ENCODE measurements around the gene PIGK.
"Not testable (repeated sequence)": the region's sequence is repeated elsewhere in the genome, so short reads cannot be mapped to it uniquely, and the experiment has no call there.

PIGK gene

DNA sequence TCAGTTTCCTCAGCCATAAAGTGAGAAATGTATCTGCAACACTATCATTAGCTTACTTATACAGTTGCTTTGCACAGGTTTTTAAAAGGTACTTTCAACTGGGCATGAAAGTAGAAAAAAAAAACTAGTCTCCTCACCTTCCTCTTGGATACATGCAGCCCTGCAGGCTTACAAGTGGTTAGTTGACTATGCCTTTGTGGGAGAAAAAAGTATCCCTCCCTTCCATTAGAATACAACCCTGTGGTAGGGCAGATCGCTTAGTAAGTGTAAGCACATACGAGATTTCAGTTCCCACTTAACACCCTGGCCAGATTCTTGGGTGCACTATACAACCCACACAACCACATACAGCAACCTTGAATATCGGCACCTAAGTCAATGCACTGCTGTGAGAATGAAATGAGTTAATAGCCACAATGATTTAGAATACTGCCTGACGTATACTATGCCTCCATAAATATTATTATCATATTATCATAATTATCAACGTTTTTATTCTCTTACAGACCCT is 54.7 kb downstream of the PIGK start:
- no peaks in the 10 kb centered on the region for H3K36me3 ChIP-seq (replicated peaks; ENCODE audit: insufficient read depth, low read length)
- H3K9me3 ChIP-seq (replicated peaks; ENCODE audit: insufficient read depth, low read length) = no peaks in the 10 kb centered on the region
- no peak for DNase-seq
- no peak overlapping the region for H3K27ac ChIP-seq (ENCODE audit: low read length)
- H3F3A ChIP-seq (ENCODE audit: insufficient read depth, low read length) = no peaks in the 10 kb centered on the region
- H4K20me1 ChIP-seq (ENCODE audit: insufficient read depth, low read length) = no peaks in the 10 kb centered on the region
- no peaks in the 10 kb centered on the region for H3K9me2 ChIP-seq (replicated peaks; ENCODE audit: insufficient read depth, low read length)
- H3K4me2 ChIP-seq (ENCODE audit: low read depth, low read length) = no peak overlapping the region
- H3K4me3 ChIP-seq (ENCODE audit: low read length) = no peak overlapping the region
- TF ChIP-seq, protein P1, sequence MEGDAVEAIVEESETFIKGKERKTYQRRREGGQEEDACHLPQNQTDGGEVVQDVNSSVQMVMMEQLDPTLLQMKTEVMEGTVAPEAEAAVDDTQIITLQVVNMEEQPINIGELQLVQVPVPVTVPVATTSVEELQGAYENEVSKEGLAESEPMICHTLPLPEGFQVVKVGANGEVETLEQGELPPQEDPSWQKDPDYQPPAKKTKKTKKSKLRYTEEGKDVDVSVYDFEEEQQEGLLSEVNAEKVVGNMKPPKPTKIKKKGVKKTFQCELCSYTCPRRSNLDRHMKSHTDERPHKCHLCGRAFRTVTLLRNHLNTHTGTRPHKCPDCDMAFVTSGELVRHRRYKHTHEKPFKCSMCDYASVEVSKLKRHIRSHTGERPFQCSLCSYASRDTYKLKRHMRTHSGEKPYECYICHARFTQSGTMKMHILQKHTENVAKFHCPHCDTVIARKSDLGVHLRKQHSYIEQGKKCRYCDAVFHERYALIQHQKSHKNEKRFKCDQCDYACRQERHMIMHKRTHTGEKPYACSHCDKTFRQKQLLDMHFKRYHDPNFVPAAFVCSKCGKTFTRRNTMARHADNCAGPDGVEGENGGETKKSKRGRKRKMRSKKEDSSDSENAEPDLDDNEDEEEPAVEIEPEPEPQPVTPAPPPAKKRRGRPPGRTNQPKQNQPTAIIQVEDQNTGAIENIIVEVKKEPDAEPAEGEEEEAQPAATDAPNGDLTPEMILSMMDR (IDR thresholded peaks at IDR 0.05; ENCODE audit: low read length) = no peak
- no peak for TF ChIP-seq EZH2 (optimal IDR thresholded peaks at IDR 0.05; ENCODE audit: low read depth, low read length)
- H3K79me2 ChIP-seq (ENCODE audit: low read length) = no peaks in the 10 kb centered on the region
- no peaks in the 10 kb centered on the region for H3K27me3 ChIP-seq (replicated peaks; ENCODE audit: insufficient read depth, low read length)
- no peak overlapping the region for H3K9ac ChIP-seq (ENCODE audit: low read length)
- no peak overlapping the region for H2AFZ ChIP-seq (ENCODE audit: low read length)
- H3K4me1 ChIP-seq (ENCODE audit: low read length) = no peaks in the 10 kb centered on the region

DNA sequence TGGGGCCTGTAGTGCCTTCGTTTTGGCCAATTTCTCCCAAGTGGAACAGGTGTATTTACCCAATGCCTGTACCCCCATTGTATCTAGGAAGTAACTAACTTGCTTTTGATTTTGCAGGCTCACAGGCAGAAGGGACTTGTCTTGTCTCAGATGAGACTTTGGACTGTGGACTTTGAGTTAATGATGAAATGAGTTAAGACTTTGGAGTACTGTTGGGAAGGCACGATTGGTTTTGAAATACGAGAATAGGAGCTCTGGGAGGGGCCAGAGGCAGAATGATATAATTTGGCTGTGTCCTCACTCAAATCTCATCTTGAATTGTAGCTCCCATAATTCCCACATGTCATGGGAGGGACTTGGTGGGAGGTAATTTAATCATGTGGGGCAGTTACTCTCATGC is 59.5 kb downstream of the PIGK start:
- not testable (repeated sequence) for DNase-seq; H3K36me3 ChIP-seq (replicated peaks; ENCODE audit: insufficient read depth, low read length); H4K20me1 ChIP-seq (ENCODE audit: insufficient read depth, low read length); H3K4me1 ChIP-seq (ENCODE audit: low read length); H3K9ac ChIP-seq (ENCODE audit: low read length); H2AFZ ChIP-seq (ENCODE audit: low read length); H3K4me3 ChIP-seq (ENCODE audit: low read length); H3K27me3 ChIP-seq (replicated peaks; ENCODE audit: insufficient read depth, low read length); H3K4me2 ChIP-seq (ENCODE audit: low read depth, low read length); H3K79me2 ChIP-seq (ENCODE audit: low read length); H3K9me2 ChIP-seq (replicated peaks; ENCODE audit: insufficient read depth, low read length); H3F3A ChIP-seq (ENCODE audit: insufficient read depth, low read length); H3K27ac ChIP-seq (ENCODE audit: low read length); H3K9me3 ChIP-seq (replicated peaks; ENCODE audit: insufficient read depth, low read length)

DNA sequence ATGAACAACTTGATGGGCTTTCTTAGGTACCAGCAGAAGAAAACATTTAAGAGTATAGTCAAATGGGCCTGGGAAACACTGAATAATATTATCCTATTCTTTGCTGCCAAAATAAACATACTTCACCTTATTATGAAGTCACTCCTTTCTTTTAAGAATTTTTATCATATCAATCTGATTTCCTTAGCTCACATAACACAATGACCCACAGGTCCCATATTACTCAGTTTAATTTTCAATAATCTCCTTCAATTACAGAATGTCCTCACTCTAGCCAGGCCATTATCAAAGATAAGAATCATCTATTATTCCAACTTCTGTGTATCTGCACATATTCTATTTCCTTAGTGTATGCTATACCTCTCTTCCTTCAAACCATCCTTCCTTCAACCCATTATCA is 63.0 kb downstream of the PIGK start:
- no peak overlapping the region for H3K27ac ChIP-seq (ENCODE audit: low read length)
- H3K79me2 ChIP-seq (ENCODE audit: low read length) = no peaks in the 10 kb centered on the region
- H3K9me3 ChIP-seq (replicated peaks; ENCODE audit: insufficient read depth, low read length) = no peaks in the 10 kb centered on the region
- H3K4me2 ChIP-seq (ENCODE audit: low read depth, low read length) = no peak overlapping the region
- no peak overlapping the region for H2AFZ ChIP-seq (ENCODE audit: low read length)
- H3K9ac ChIP-seq (ENCODE audit: low read length) = no peak overlapping the region
- DNase-seq = no peak
- TF ChIP-seq, protein P1 (IDR thresholded peaks at IDR 0.05; ENCODE audit: low read length) = no peak
- no peak for TF ChIP-seq EZH2phosphoT487 (IDR thresholded peaks at IDR 0.05; ENCODE audit: low read length)
- TF ChIP-seq EZH2 (optimal IDR thresholded peaks at IDR 0.05; ENCODE audit: low read depth, low read length) = no peak
- no peaks in the 10 kb centered on the region for H3F3A ChIP-seq (ENCODE audit: insufficient read depth, low read length)
- H4K20me1 ChIP-seq (ENCODE audit: insufficient read depth, low read length) = no peaks in the 10 kb centered on the region
- H3K4me3 ChIP-seq (ENCODE audit: low read length) = no peak overlapping the region
- H3K4me1 ChIP-seq (ENCODE audit: low read length) = no peaks in the 10 kb centered on the region
- H3K36me3 ChIP-seq (replicated peaks; ENCODE audit: insufficient read depth, low read length) = no peaks in the 10 kb centered on the region
- no peaks in the 10 kb centered on the region for H3K27me3 ChIP-seq (replicated peaks; ENCODE audit: insufficient read depth, low read length)
- no peaks in the 10 kb centered on the region for H3K9me2 ChIP-seq (replicated peaks; ENCODE audit: insufficient read depth, low read length)

DNA sequence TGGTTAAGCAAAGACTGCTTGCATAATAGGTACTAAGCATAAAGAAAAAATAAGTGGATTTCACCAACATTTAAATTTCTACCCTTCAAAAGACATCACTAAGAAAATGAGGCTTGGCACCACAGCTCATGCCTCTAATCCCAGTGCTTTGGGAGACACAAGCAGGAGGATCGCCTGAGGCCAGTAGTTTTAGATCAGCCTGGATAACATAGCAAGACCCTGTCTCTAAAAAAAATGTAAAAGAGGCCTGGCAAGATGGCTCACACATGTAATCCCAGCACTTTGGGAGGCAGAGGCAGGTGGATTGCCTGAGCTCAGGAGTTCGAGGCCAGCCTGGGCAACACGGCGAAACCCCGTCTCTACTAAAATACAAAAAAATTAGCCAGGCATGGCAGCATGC is 73.0 kb downstream of the PIGK start:
- no peaks in the 10 kb centered on the region for H3K9me3 ChIP-seq (replicated peaks; ENCODE audit: insufficient read depth, low read length)
- no peaks in the 10 kb centered on the region for H3K36me3 ChIP-seq (replicated peaks; ENCODE audit: insufficient read depth, low read length)
- no peaks in the 10 kb centered on the region for H4K20me1 ChIP-seq (ENCODE audit: insufficient read depth, low read length)
- no peak overlapping the region for H3K4me2 ChIP-seq (ENCODE audit: low read depth, low read length)
- no peaks in the 10 kb centered on the region for H3K9me2 ChIP-seq (replicated peaks; ENCODE audit: insufficient read depth, low read length)
- no peaks in the 10 kb centered on the region for H3K79me2 ChIP-seq (ENCODE audit: low read length)
- H3K27ac ChIP-seq (ENCODE audit: low read length) = no peak overlapping the region
- no peak for DNase-seq
- no peak overlapping the region for H2AFZ ChIP-seq (ENCODE audit: low read length)
- H3K9ac ChIP-seq (ENCODE audit: low read length) = no peak overlapping the region
- H3K27me3 ChIP-seq (replicated peaks; ENCODE audit: insufficient read depth, low read length) = no peaks in the 10 kb centered on the region
- TF ChIP-seq EZH2 (optimal IDR thresholded peaks at IDR 0.05; ENCODE audit: low read depth, low read length) (no peak), EZH2phosphoT487 (IDR thresholded peaks at IDR 0.05; ENCODE audit: low read length) (no peak)
- TF ChIP-seq, protein P1 (IDR thresholded peaks at IDR 0.05; ENCODE audit: low read length) = no peak
- H3K4me3 ChIP-seq (ENCODE audit: low read length) = no peak overlapping the region
- no peaks in the 10 kb centered on the region for H3K4me1 ChIP-seq (ENCODE audit: low read length)
- H3F3A ChIP-seq (ENCODE audit: insufficient read depth, low read length) = no peaks in the 10 kb centered on the region
